GM12878 (cell line): ENCODE results near the gene FOXO3. TPM values are rescaled to one million over a fixed set of nuclear protein-coding genes. Genes with fewer than 3 reads are reported as not detected.

Source experiments
- ATAC-seq: fragments of 200-7000 bp; cut with Tn5 transposase; 3 replicates; pipeline ENCODE4 v1.9.1; 2020; ENCODE audit warnings: mild to moderate bottlenecking, moderate library complexity
- BruUV-seq: library from RNA; stranded (reverse); fragments of 400-500 nt; replicated peaks from 2 replicates; lab custom pipeline; 2021; lab: Mats Ljungman, UMichigan
- CTCF ChIA-PET: fragments of 300-600 bp; sonication (Branson Sonifier 250); formaldehyde crosslinking; extraction: SDS; loops from one replicate; lab custom pipeline; 2021; ENCODE audit warnings: inconsistent platforms; lab: Yijun Ruan, JAX
- POLR2A ChIA-PET: fragments of 350-600 bp; formaldehyde crosslinking; extraction: SDS; loops from one replicate; lab custom pipeline; 2021; ENCODE audit warnings: inconsistent platforms; lab: Charles Lee
- RAD21 ChIA-PET: fragments of 300-600 bp; sonication (Branson Sonifier 250); formaldehyde crosslinking; loops from one replicate; lab custom pipeline; 2023; ENCODE audit warnings: antibody characterized with exemption; ENCODE audit not compliant: unreplicated experiment; lab: Charles Lee
- SMC1A ChIA-PET: fragments of 300-600 bp; sonication (Branson Sonifier 250); formaldehyde crosslinking; loops from one replicate; lab custom pipeline; 2023; ENCODE audit not compliant: unreplicated experiment, uncharacterized antibody; lab: Charles Lee
- DNase-seq: peaks from one replicate; pipeline ENCODE4 v3.0.0-alpha.2; 2011; ENCODE audit warnings: low read depth, low spot score
- FAIRE-seq: peaks from 3 replicates; lab custom pipeline; 2011; peaks lifted over from hg19 to GRCh38; lab: Jason Lieb, UNC
- H2AFZ ChIP-seq: 2 replicates; pipeline ENCODE4 v1.6.0; 2011; ENCODE audit warnings: low read depth, low read length, control low read depth; ENCODE audit not compliant: control insufficient read depth
- H3K27ac ChIP-seq: 2 replicates; pipeline ENCODE4 v1.5.1; 2011; ENCODE audit warnings: control low read depth; ENCODE audit not compliant: control insufficient read depth, insufficient read depth
- H3K27me3 ChIP-seq, 2 experiments: replicated peaks in 1 of 2; 2 replicates each; pipeline versions ENCODE4 v1.6.0 to v1.6.1; 2011; ENCODE audit warnings: low read length in 1 of 2; ENCODE audit not compliant: control insufficient read depth in 2 of 2, insufficient read depth in 2 of 2
- H3K36me3 ChIP-seq, 2 experiments: 2 replicates each; pipeline ENCODE4 v1.5.1; 2011; ENCODE audit warnings: low read length in 1 of 2; ENCODE audit not compliant: control insufficient read depth in 2 of 2, insufficient read depth in 2 of 2
- H3K4me1 ChIP-seq: 2 replicates; pipeline ENCODE4 v1.6.1; 2011; ENCODE audit warnings: mild to moderate bottlenecking, low read length, moderate library complexity, mixed read lengths; ENCODE audit not compliant: control insufficient read depth, insufficient read depth
- H3K4me2 ChIP-seq: 2 replicates; pipeline ENCODE4 v1.6.0; 2011; ENCODE audit warnings: control low read depth; ENCODE audit not compliant: control insufficient read depth, insufficient read depth
- H3K4me3 ChIP-seq: fragments of 200-600 bp; sonication (generic); 2 replicates; pipeline ENCODE4 v1.5.1; 2016
- H3K79me2 ChIP-seq: 2 replicates; pipeline ENCODE4 v1.6.0; 2011; ENCODE audit warnings: low read length; ENCODE audit not compliant: control insufficient read depth, insufficient read depth
- H3K9ac ChIP-seq: 2 replicates; pipeline ENCODE4 v1.8.0; 2011; ENCODE audit warnings: low read length, control low read depth, mixed read lengths; ENCODE audit not compliant: control insufficient read depth, insufficient read depth
- H3K9me3 ChIP-seq: replicated peaks from 3 replicates; pipeline ENCODE4 v1.5.1; 2011; ENCODE audit warnings: mild to moderate bottlenecking, low read length; ENCODE audit not compliant: control insufficient read depth, insufficient read depth
- H4K20me1 ChIP-seq: 2 replicates; pipeline ENCODE4 v1.6.0; 2011; ENCODE audit not compliant: control insufficient read depth, insufficient read depth
- ATF7 ChIP-seq: fragments of 450-650 bp; IDR thresholded peaks from 2 replicates; pipeline ENCODE4 v1.6.1; 2016; ENCODE audit warnings: low read depth, mild to moderate bottlenecking
- CBX3 ChIP-seq: fragments of 200-600 bp; sonication (generic); IDR thresholded peaks from 2 replicates; pipeline ENCODE4 v1.6.1; 2016; ENCODE audit warnings: low read depth, borderline replicate concordance
- CHD1 ChIP-seq: IDR thresholded peaks from 2 replicates; pipeline ENCODE4 v1.6.1; 2012; ENCODE audit warnings: low read depth, low read length, improper control_type of control experiment
- CHD2 ChIP-seq: IDR thresholded peaks from 2 replicates; pipeline ENCODE4 v1.6.1; 2011; ENCODE audit warnings: low read depth, low read length, improper control_type of control experiment, borderline replicate concordance
- EP300 ChIP-seq, 2 experiments: fragments of 150-350 bp in 1 of 2; IDR thresholded peaks; 2 replicates each; pipeline ENCODE4 v1.6.1; 2011 to 2012; ENCODE audit warnings: low read depth in 2 of 2, low read length in 2 of 2, borderline replicate concordance in 1 of 2, improper control_type of control experiment in 1 of 2, inconsistent platforms in 1 of 2; ENCODE audit not compliant: control insufficient read depth in 1 of 2
- IKZF1 ChIP-seq: fragments of 450-650 bp; conservative IDR thresholded peaks from 2 replicates; pipeline ENCODE4 v1.6.1; 2017; ENCODE audit warnings: antibody characterized with exemption, mild to moderate bottlenecking
- IRF3 ChIP-seq: fragments of 450-650 bp; IDR thresholded peaks from 2 replicates; pipeline ENCODE4 v1.6.1; 2014; ENCODE audit warnings: mild to moderate bottlenecking
- PAX8 ChIP-seq: fragments of 450-650 bp; IDR thresholded peaks from 2 replicates; pipeline ENCODE4 v1.6.1; 2017; ENCODE audit warnings: mild to moderate bottlenecking, moderate library complexity
- RBBP5 ChIP-seq: fragments of 200-600 bp; sonication (generic); conservative IDR thresholded peaks from 2 replicates; pipeline ENCODE4 v1.6.1; 2016
- RELB ChIP-seq: fragments of 450-650 bp; IDR thresholded peaks from 2 replicates; pipeline ENCODE4 v1.6.1; 2017; ENCODE audit warnings: low read depth, mild to moderate bottlenecking, moderate library complexity
- SP1 ChIP-seq: IDR thresholded peaks from one replicate; pipeline ENCODE4 v1.6.1; 2011; ENCODE audit warnings: low read depth, low read length
- WRNIP1 ChIP-seq: IDR thresholded peaks from 2 replicates; pipeline ENCODE4 v1.6.1; 2011; ENCODE audit warnings: low read depth, low read length, improper control_type of control experiment, borderline replicate concordance
- ZBED1 ChIP-seq: IDR thresholded peaks from 2 replicates; pipeline ENCODE4 v1.6.1; 2016; ENCODE audit warnings: borderline replicate concordance
- ZNF384 ChIP-seq: IDR thresholded peaks from 2 replicates; pipeline ENCODE4 v1.6.1; 2012; ENCODE audit warnings: low read depth, mild to moderate bottlenecking, low read length, improper control_type of control experiment, borderline replicate concordance
- WGBS: methylation state at CpG from one replicate; pipeline ENCODE4 v1.1.6; 2016; ENCODE audit warnings: low lambda C conversion rate; ENCODE audit not compliant: insufficient replicate concordance, insufficient coverage; ENCODE audit errors: missing lambda C conversion rate; 5-methylcytosine and 5-hydroxymethylcytosine counted together
- in situ Hi-C: fragments of 300-500 bp; cut with MboI; formaldehyde crosslinking; loops from 9 replicates; pipeline ENCODE4 v1.14.3; 2018; ENCODE audit warnings: mixed read lengths
- intact Hi-C: fragments of 100-400 bp; cut with micrococcal nuclease; formaldehyde crosslinking; loops from one replicate; pipeline ENCODE4 v1.14.2; 2022; ENCODE audit not compliant: unreplicated experiment
- polyA plus RNA-seq, 11 experiments: library from polyadenylated mRNA; depleted of rRNA in 4 of 11; unstranded in 6 of 11; stranded (reverse) in 5 of 11; fragments of >200 nt; fragmentation: Nextera tagmentation in 4 of 11; fragmentation: Illumina TruSeq in 1 of 11; extraction: Ambion mirVana in 4 of 11; extraction: Trizol in 1 of 11; gene quantifications; 1 replicate in 1 of 11; 2 replicates in 10 of 11; pipeline versions ENCODE4 v1.2.1 to v1.2.3, GENCODE V29; 2011 to 2016; ENCODE audit warnings: inconsistent platforms in 2 of 11, missing spikeins in 2 of 11, low read depth in 1 of 11
- total RNA-seq, 4 experiments: library from RNA; depleted of rRNA in 3 of 4; stranded (reverse); fragments of >200 nt in 3 of 4; fragmentation: Illumina TruSeq in 1 of 4; extraction: Trizol in 1 of 4; gene quantifications; 2 replicates each; pipeline versions ENCODE4 v1.2.1 to v1.2.3, GENCODE V29; 2013 to 2021

FOXO3 gene
- total and polyA plus RNA-seq, 10 of the 15 experiments (the other 5 are each of a cell fraction or from before 2014, with no cell fraction given) = 0.82 to 4.5 (median 1.7) TPM

GRCh38 chr6:108568101-108568500 is 7.4 kb downstream of the FOXO3 start:
- ChIA-PET RAD21 (interaction anchor here (0.6 to 2.0 kb wide), 2 partner anchors 25 to 550 kb away, joined by 3 to 7 read pairs; no protein-coding TSS in a partner anchor), POLR2A (interaction anchor here (0.9 kb wide), 1 partner anchor 30 kb away, joined by 3 read pairs; no protein-coding TSS in a partner anchor), CTCF (interaction anchor here (0.7 to 1.7 kb wide), 5 partner anchors 26 to 1665 kb away, joined by 3 to 8 read pairs (median 3); no protein-coding TSS in a partner anchor), SMC1A (interaction anchor here (0.6 to 2.0 kb wide), 5 partner anchors 14 to 215 kb away, joined by 3 to 6 read pairs (median 4); no protein-coding TSS in a partner anchor)
- intact Hi-C loops = no loop called here
- 98% methylated on average over 4 of the region's 5 CpGs for WGBS
- ATAC-seq (no peak), DNase-seq (no peak), FAIRE-seq (no peak)
- TF ChIP-seq CBX3 (no peak), RBBP5 (no peak), ZBED1 (no peak), IKZF1 (no peak), ATF7 (no peak)
- no peak overlapping the region for H3K9ac ChIP-seq
- in situ Hi-C loops = no loop called here
- H3K4me2 ChIP-seq = no peak overlapping the region
- H4K20me1 ChIP-seq = peaks cover 4% of the 10 kb centered on the region
- H3K9me3 ChIP-seq = no peaks in the 10 kb centered on the region
- no peak overlapping the region for H2AFZ ChIP-seq
- H3K79me2 ChIP-seq = peaks cover 29% of the 10 kb centered on the region
- H3K36me3 ChIP-seq = peaks cover 0 to 13% of the 10 kb centered on the region in 2 experiments; a peak in 2 of 4 replicates
- peaks cover 28% of the 10 kb centered on the region for H3K4me1 ChIP-seq
- BruUV-seq = no TSS peak
- H3K27me3 ChIP-seq = no peaks in the 10 kb centered on the region
- no peak overlapping the region for H3K27ac ChIP-seq
- H3K4me3 ChIP-seq = no peak overlapping the region

GRCh38 chr6:108568551-108569305 is 8.0 kb downstream of the FOXO3 start:
- Histone ChIP-seq H2AFZ (no peak overlapping the region), H3K4me2 (no peak overlapping the region), H3K4me1 (peaks cover 28% of the 10 kb centered on the region), H3K27me3 (no peaks in the 10 kb centered on the region), H3K4me3 (no peak overlapping the region), H3K9ac (no peak overlapping the region), H4K20me1 (peaks cover 4% of the 10 kb centered on the region), H3K27ac (no peak overlapping the region), H3K9me3 (no peaks in the 10 kb centered on the region), H3K36me3 (peaks cover 0 to 13% of the 10 kb centered on the region in 2 experiments; a peak in 2 of 4 replicates), H3K79me2 (peaks cover 25% of the 10 kb centered on the region)
- ChIA-PET RAD21 (interaction anchor here (2.0 kb wide), 1 partner anchor 24 kb away, joined by 7 read pairs; no protein-coding TSS in a partner anchor), CTCF (interaction anchor here (0.7 to 1.7 kb wide), 4 partner anchors 27 to 1666 kb away, joined by 3 to 8 read pairs (median 3); no protein-coding TSS in a partner anchor), SMC1A (interaction anchor here (0.9 to 2.0 kb wide), 5 partner anchors 14 to 215 kb away, joined by 3 to 6 read pairs (median 4); no protein-coding TSS in a partner anchor), POLR2A (interaction anchor here (0.9 kb wide), 1 partner anchor 29 kb away, joined by 3 read pairs; no protein-coding TSS in a partner anchor)
- WGBS = 98% methylated on average over 3 of the region's 3 CpGs
- ATAC-seq (no peak), FAIRE-seq (no peak), DNase-seq (no peak)
- intact Hi-C loops (no loop called here), in situ Hi-C loops (no loop called here)
- no TSS peak for BruUV-seq
- TF ChIP-seq WRNIP1 = no peak
- no peak for TF ChIP-seq CHD2
- no peak for TF ChIP-seq IRF3
- no peak for TF ChIP-seq EP300 (IDR thresholded peaks at IDR 0.05; ENCODE audit: borderline replicate concordance in 1 of 2, control insufficient read depth in 1 of 2, low read depth in 2 of 2, low read length in 2 of 2)
- no peak for TF ChIP-seq CHD1
- no peak for TF ChIP-seq RELB
- no peak for TF ChIP-seq PAX8
- TF ChIP-seq SP1 = no peak
- TF ChIP-seq ZNF384 = no peak
